ENCODE data around the gene FN3K. TPM values are rescaled to one million over a fixed set of nuclear protein-coding genes. Genes with fewer than 3 reads are reported as not detected.
A peak's percentile ranks its signal among the peaks of the same experiment; 100 is the strongest.

The FN3K gene
- 10 to 100 TPM; 43.2 to 66.8 (median 60.9) TPM for total RNA-seq
- 57.6 TPM for polyA plus RNA-seq
- long read RNA-seq, donor 1, partial matches to known transcripts: 2 of 4 reads
- long read RNA-seq, donor 1, other reads (novel, unspliced or antisense): 2 of 4 reads
- long read RNA-seq, donor 2, partial matches to known transcripts: 0 of 1 reads
- long read RNA-seq, donor 2, other reads (novel, unspliced or antisense): 1 of 1 reads
- long read RNA-seq, donor 3, partial matches to known transcripts: 0 of 4 reads
- long read RNA-seq, donor 3, other reads (novel, unspliced or antisense): 4 of 4 reads
- long read RNA-seq, donor 4, partial matches to known transcripts: 0 of 3 reads
- long read RNA-seq, donor 4, other reads (novel, unspliced or antisense): 3 of 3 reads

GRCh38 chr17:82734987-82735866, at the start of gene FN3K:
TSS of gene FN3K (plus strand) at chr17:82735615. CDS start at chr17:82735637, 22 bp downstream.
- ATAC-seq (peak; percentile 69 to 75), DNase-seq (peak; percentile 74 to 90 (median 87))
- Histone ChIP-seq H3K4me3 (ENCODE audit: low read length) (peak within 1 kb of the TSS; percentile 74), H3K27me3 (ENCODE audit: control insufficient read depth, insufficient read depth) (no peaks in the 10 kb centered on the region), H3K27ac (ENCODE audit: low read length) (peak within 1 kb of the TSS; percentile 66), H3K4me1 (ENCODE audit: control insufficient read depth, insufficient read depth, low read length) (no peaks in the 10 kb centered on the region), H3K9me3 (ENCODE audit: control insufficient read depth, low read length) (no peaks in the 10 kb centered on the region)
- 4% methylated on average over 101 of the region's 101 CpGs for WGBS
- intact Hi-C loops (cut with DNase I): no loop called here

- peak in 1 of 3 donors; percentile 27 for DNase-seq
These were observed 48.8 kb upstream of the FN3K start for GRCh38 chr17:82686366-82687324.

GRCh38 chr17:82687375-82687861, 48.0 kb upstream of the FN3K start:
- intact Hi-C loops (cut with DNase I): no loop called here
- ATAC-seq: peak in 1 of 2 donors; percentile 28
- 83% methylated on average over 10 of the region's 10 CpGs for WGBS

More at GRCh38 chr17:82686366-82687324, 48.8 kb upstream of the FN3K start:
- intact Hi-C loops (cut with DNase I): no loop called here
- Histone ChIP-seq H3K4me3 (ENCODE audit: low read length) (no peak overlapping the region), H3K9me3 (ENCODE audit: control insufficient read depth, low read length) (no peaks in the 10 kb centered on the region), H3K4me1 (ENCODE audit: control insufficient read depth, insufficient read depth, low read length) (no peaks in the 10 kb centered on the region), H3K27ac (ENCODE audit: low read length) (no peak overlapping the region), H3K27me3 (ENCODE audit: control insufficient read depth, insufficient read depth) (no peaks in the 10 kb centered on the region)
- peak in 1 of 2 donors; percentile 25 for ATAC-seq
- 89% methylated on average over 19 of the region's 19 CpGs for WGBS

GRCh38 chr17:82687871-82688270, 47.5 kb upstream of the FN3K start:
- 94% methylated on average over 9 of the region's 9 CpGs for WGBS
- DNase-seq: no peak
- no peaks in the 10 kb centered on the region for H3K9me3 ChIP-seq (ENCODE audit: control insufficient read depth, low read length)
- H3K4me3 ChIP-seq (ENCODE audit: low read length): no peak overlapping the region
- H3K27me3 ChIP-seq (ENCODE audit: control insufficient read depth, insufficient read depth): no peaks in the 10 kb centered on the region
- intact Hi-C loops (cut with DNase I): no loop called here
- ATAC-seq: no peak
- H3K27ac ChIP-seq (ENCODE audit: low read length): no peak overlapping the region
- H3K4me1 ChIP-seq (ENCODE audit: control insufficient read depth, insufficient read depth, low read length): no peaks in the 10 kb centered on the region

More at GRCh38 chr17:82687375-82687861, 48.0 kb upstream of the FN3K start:
- no peaks in the 10 kb centered on the region for H3K4me1 ChIP-seq (ENCODE audit: control insufficient read depth, insufficient read depth, low read length)
- H3K27me3 ChIP-seq (ENCODE audit: control insufficient read depth, insufficient read depth): no peaks in the 10 kb centered on the region
- H3K27ac ChIP-seq (ENCODE audit: low read length): no peak overlapping the region
- DNase-seq: peak in 1 of 3 donors; percentile 25
- H3K9me3 ChIP-seq (ENCODE audit: control insufficient read depth, low read length): no peaks in the 10 kb centered on the region
- H3K4me3 ChIP-seq (ENCODE audit: low read length): no peak overlapping the region

- no peak overlapping the region for H3K4me3 ChIP-seq (ENCODE audit: low read length)
- no peaks in the 10 kb centered on the region for H3K4me1 ChIP-seq (ENCODE audit: control insufficient read depth, insufficient read depth, low read length)
- WGBS: 91% methylated on average over 8 of the region's 8 CpGs
- intact Hi-C loops (cut with DNase I): no loop called here
- H3K27ac ChIP-seq (ENCODE audit: low read length): no peak overlapping the region
- H3K27me3 ChIP-seq (ENCODE audit: control insufficient read depth, insufficient read depth): no peaks in the 10 kb centered on the region
- H3K9me3 ChIP-seq (ENCODE audit: control insufficient read depth, low read length): no peaks in the 10 kb centered on the region
- ATAC-seq (no peak), DNase-seq (peak in 1 of 3 donors; percentile 17)
These were observed 46.3 kb upstream of the FN3K start for GRCh38 chr17:82689077-82689476.

- DNase-seq: peak in 1 of 3 donors; percentile 28
- Histone ChIP-seq H3K9me3 (ENCODE audit: control insufficient read depth, low read length) (no peaks in the 10 kb centered on the region), H3K4me3 (ENCODE audit: low read length) (no peak overlapping the region), H3K4me1 (ENCODE audit: control insufficient read depth, insufficient read depth, low read length) (no peaks in the 10 kb centered on the region), H3K27ac (ENCODE audit: low read length) (no peak overlapping the region), H3K27me3 (ENCODE audit: control insufficient read depth, insufficient read depth) (no peaks in the 10 kb centered on the region)
- ATAC-seq: no peak
- intact Hi-C loops (cut with DNase I): no loop called here
- WGBS: 76% methylated on average over 18 of the region's 18 CpGs
These were observed 44.5 kb upstream of the FN3K start for GRCh38 chr17:82690786-82691489.

- peak in 1 of 3 donors; percentile 14 for DNase-seq
- H3K4me3 ChIP-seq (ENCODE audit: low read length): no peak overlapping the region
- no peaks in the 10 kb centered on the region for H3K4me1 ChIP-seq (ENCODE audit: control insufficient read depth, insufficient read depth, low read length)
- intact Hi-C loops (cut with DNase I): no loop called here
- H3K27me3 ChIP-seq (ENCODE audit: control insufficient read depth, insufficient read depth): no peaks in the 10 kb centered on the region
- no peak overlapping the region for H3K27ac ChIP-seq (ENCODE audit: low read length)
- no peak for ATAC-seq
- H3K9me3 ChIP-seq (ENCODE audit: control insufficient read depth, low read length): no peaks in the 10 kb centered on the region
- WGBS: 93% methylated on average over 14 of the region's 17 CpGs
These were observed 43.7 kb upstream of the FN3K start for GRCh38 chr17:82691714-82692113.

- intact Hi-C loops (cut with DNase I): no loop called here
- DNase-seq (peak in 1 of 3 donors; percentile 31), ATAC-seq (no peak)
- Histone ChIP-seq H3K9me3 (ENCODE audit: control insufficient read depth, low read length) (no peaks in the 10 kb centered on the region), H3K4me1 (ENCODE audit: control insufficient read depth, insufficient read depth, low read length) (no peaks in the 10 kb centered on the region), H3K27ac (ENCODE audit: low read length) (no peak overlapping the region), H3K27me3 (ENCODE audit: control insufficient read depth, insufficient read depth) (no peaks in the 10 kb centered on the region), H3K4me3 (ENCODE audit: low read length) (no peak overlapping the region)
- WGBS: 85% methylated on average over 16 of the region's 16 CpGs
These were observed 43.1 kb upstream of the FN3K start for GRCh38 chr17:82692268-82692667.

GRCh38 chr17:82693168-82693867, 42.1 kb upstream of the FN3K start:
- ATAC-seq (no peak), DNase-seq (peak in 1 of 3 donors; percentile 20)
- no peaks in the 10 kb centered on the region for H3K4me1 ChIP-seq (ENCODE audit: control insufficient read depth, insufficient read depth, low read length)
- H3K9me3 ChIP-seq (ENCODE audit: control insufficient read depth, low read length): no peaks in the 10 kb centered on the region
- H3K27ac ChIP-seq (ENCODE audit: low read length): no peak overlapping the region
- H3K27me3 ChIP-seq (ENCODE audit: control insufficient read depth, insufficient read depth): no peaks in the 10 kb centered on the region
- H3K4me3 ChIP-seq (ENCODE audit: low read length): no peak overlapping the region
- 95% methylated on average over 22 of the region's 22 CpGs for WGBS
- intact Hi-C loops (cut with DNase I): no loop called here
